Left lung (tissue), 10 donors: ENCODE measurements around the gene MYADML2. TPM values are rescaled to one million over a fixed set of nuclear protein-coding genes. Genes with fewer than 3 reads are reported as not detected.
"Not testable (repeated sequence)": the region's sequence is repeated elsewhere in the genome, so short reads cannot be mapped to it uniquely, and the experiment has no call there.

Experiments used
- ATAC-seq: fragments of 200-7000 bp; cut with Tn5 transposase; one replicate; pipeline ENCODE4 v1.9.1; 2020; ENCODE audit warnings: moderate library complexity
- DNase-seq, 4 donors: peaks; one replicate each; pipeline ENCODE4 v3.0.0-alpha.2; 2013 to 2020
- H3K27ac ChIP-seq, 2 donors: fragments of 200-600 bp; sonication (generic) in 1 of 2; one replicate each; pipeline versions ENCODE4 v1.5.0 to v1.8.0; 2020 to 2021
- H3K27me3 ChIP-seq, 2 donors: fragments of 200-600 bp; sonication (generic) in 1 of 2; one replicate each; pipeline versions ENCODE4 v1.5.0 to v1.8.0; 2020 to 2021
- H3K36me3 ChIP-seq, 2 donors: fragments of 200-600 bp; sonication (generic) in 1 of 2; one replicate each; pipeline versions ENCODE4 v1.5.0 to v1.8.0; 2020 to 2021
- H3K4me1 ChIP-seq, 2 donors: fragments of 200-600 bp; one replicate each; pipeline ENCODE4 v1.8.0; 2021
- H3K4me3 ChIP-seq, 2 donors: fragments of 200-600 bp; sonication (generic) in 1 of 2; one replicate each; pipeline versions ENCODE4 v1.5.0 to v1.8.0; 2020 to 2021; ENCODE audit warnings: mild to moderate bottlenecking in 1 of 2
- H3K9me3 ChIP-seq, 2 donors: fragments of 200-600 bp; sonication (generic) in 1 of 2; one replicate each; pipeline versions ENCODE4 v1.5.0 to v1.8.0; 2020 to 2021
- CTCF ChIP-seq, 2 donors: fragments of 200-600 bp; sonication (generic) in 1 of 2; IDR thresholded peaks; one replicate each; pipeline versions ENCODE4 v1.5.0 to v1.8.0; 2021; ENCODE audit warnings: antibody characterized with exemption in 2 of 2
- intact Hi-C, 2 donors: fragments of 100-400 bp; cut with DNase I; formaldehyde crosslinking; loops; one replicate each; pipeline versions ENCODE4 v1.11.2 to v1.14.2; 2022
- polyA plus RNA-seq, 6 donors: library from polyadenylated mRNA; unstranded; fragments of 120-200 nt; gene quantifications; one replicate each; pipeline ENCODE4 v1.2.1, GENCODE V29; 2013; ENCODE audit not compliant: insufficient read length in 6 of 6
- total RNA-seq, 2 donors: library from RNA; stranded (reverse); fragmentation: NEBNext Ultra II Directional; extraction: Animal tissue kit (Norgen Biotek cat#: 25700); gene quantifications; one replicate each; pipeline ENCODE4 v1.2.1, GENCODE V29; 2021
- donor health status: DM: no; HTN: yes; CAD: no.
- donor health status: DM: no; HTN: no; CAD: no.

MYADML2 gene
- total and polyA plus RNA-seq, 8 donors: 0.08 to 0.20 (median 0.09) TPM; not detected in 3

GRCh38 chr17:81920612-81921536, 26.2 kb downstream of the MYADML2 start:
- no peak for ATAC-seq
- no peak for TF ChIP-seq CTCF (IDR thresholded peaks at IDR 0.05)
- Histone ChIP-seq H3K4me1 (peaks cover 33 to 96% of the 10 kb centered on the region in 2 donors), H3K9me3 (no peaks in the 10 kb centered on the region), H3K27ac (peak overlapping the region in 1 of 2 donors; percentile 98), H3K4me3 (peak overlapping the region in 1 of 2 donors; percentile 1), H3K27me3 (no peaks in the 10 kb centered on the region), H3K36me3 (peaks cover 0 to 41% of the 10 kb centered on the region in 2 donors)
- intact Hi-C loops: no loop called here
- no peak for DNase-seq

- H3K4me3 ChIP-seq: no peak overlapping the region
- H3K36me3 ChIP-seq: peaks cover 0 to 60% of the 10 kb centered on the region in 2 donors
- DNase-seq: no peak
- no peak for TF ChIP-seq CTCF (IDR thresholded peaks at IDR 0.05)
- peak overlapping the region in 1 of 2 donors; percentile 83 for H3K27ac ChIP-seq
- H3K9me3 ChIP-seq: no peaks in the 10 kb centered on the region
- peak; percentile 3 for ATAC-seq
- peaks cover 23 to 82% of the 10 kb centered on the region in 2 donors for H3K4me1 ChIP-seq
- intact Hi-C loops: no loop called here
- H3K27me3 ChIP-seq: no peaks in the 10 kb centered on the region
These were observed 28.0 kb downstream of the MYADML2 start for GRCh38 chr17:81918832-81919545.

- H3K36me3 ChIP-seq: peaks cover 0 to 67% of the 10 kb centered on the region in 2 donors
- DNase-seq, intact Hi-C loops, H3K9me3 ChIP-seq, H3K27me3 ChIP-seq: not testable (repeated sequence)
- peak overlapping the region; percentile 80 to 88 for H3K4me3 ChIP-seq
- ATAC-seq: peak; percentile 18
- peak overlapping the region in 1 of 2 donors; percentile 83 for H3K27ac ChIP-seq
- H3K4me1 ChIP-seq: peaks cover 17 to 76% of the 10 kb centered on the region in 2 donors
These were observed 28.7 kb downstream of the MYADML2 start for GRCh38 chr17:81918333-81918669.

- H3K9me3 ChIP-seq: no peaks in the 10 kb centered on the region
- H3K4me3 ChIP-seq: peak within 1 kb of the TSS; percentile 80 to 88
- peak; percentile 84 for ATAC-seq
- intact Hi-C loops: no loop called here
- H3K36me3 ChIP-seq: peaks cover 0 to 70% of the 10 kb centered on the region in 2 donors
- no peaks in the 10 kb centered on the region for H3K27me3 ChIP-seq
- TF ChIP-seq CTCF (IDR thresholded peaks at IDR 0.05): no peak
- DNase-seq: peak; percentile 61 to 93 (median 83)
- peaks cover 14 to 70% of the 10 kb centered on the region in 2 donors for H3K4me1 ChIP-seq
- H3K27ac ChIP-seq: peak within 1 kb of the TSS in 1 of 2 donors; percentile 83
These were observed 29.3 kb downstream of the MYADML2 start, which contains the start of gene SIRT7 for GRCh38 chr17:81917565-81918332. Gene SIRT7, minus strand, starts transcription at chr17:81918176. Its CDS starts 45 bp downstream, at chr17:81918131.

GRCh38 chr17:81916234-81917001, 30.6 kb downstream of the MYADML2 start:
- H3K36me3 ChIP-seq: peaks cover 0 to 67% of the 10 kb centered on the region in 2 donors
- ATAC-seq (no peak), DNase-seq (no peak)
- H3K4me3 ChIP-seq: peak overlapping the region in 1 of 2 donors; percentile 88
- no peak for TF ChIP-seq CTCF (IDR thresholded peaks at IDR 0.05)
- H3K27me3 ChIP-seq: no peaks in the 10 kb centered on the region
- peaks cover 18 to 67% of the 10 kb centered on the region in 2 donors for H3K4me1 ChIP-seq
- H3K9me3 ChIP-seq: no peaks in the 10 kb centered on the region
- H3K27ac ChIP-seq: peak overlapping the region in 1 of 2 donors; percentile 83
- intact Hi-C loops: no loop called here
